Stimulated activated CD4-positive, alpha-beta T cell treated with anti-CD3 and anti-CD28 coated beads, Interleukin-15, amount 100 ng/mL, for 24 hours (primary cell): ENCODE data around the gene MDM2.
"Not testable (repeated sequence)": the region's sequence is repeated elsewhere in the genome, so short reads cannot be mapped to it uniquely, and the experiment has no call there.

Experiments used
- DNase-seq: peaks from one replicate; pipeline ENCODE4 v3.0.0-alpha.2; 2020

MDM2 gene

DNA sequence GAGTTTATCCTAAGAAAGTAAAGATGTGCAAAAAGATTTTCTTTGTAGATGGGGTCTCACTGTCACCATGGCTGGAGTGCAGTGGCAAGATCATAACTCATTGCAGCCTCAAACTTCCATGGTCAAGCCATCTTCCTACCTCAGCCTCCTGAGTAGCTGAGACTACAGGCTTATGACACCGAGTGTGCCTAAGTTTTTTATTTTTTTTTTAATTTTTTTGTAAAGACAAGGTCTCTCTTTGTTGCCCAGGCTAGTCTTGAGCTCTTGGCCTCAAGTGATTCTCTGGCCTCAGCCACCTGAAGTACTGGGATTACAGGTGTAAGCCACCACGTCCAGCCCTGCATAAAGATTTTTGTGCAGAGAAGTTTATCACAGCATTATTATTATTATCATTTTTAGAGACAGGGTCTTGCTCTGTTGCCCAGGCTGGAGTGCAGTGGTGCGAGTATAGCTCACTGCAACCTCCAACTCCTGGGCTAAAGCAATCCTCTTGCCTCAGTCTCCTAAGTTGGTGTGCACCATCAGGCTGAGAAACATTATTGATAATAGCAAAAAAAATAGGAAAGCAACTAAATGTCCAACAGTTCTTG lies 19.3 kb upstream of the MDM2 start:
- no peak for DNase-seq

DNA sequence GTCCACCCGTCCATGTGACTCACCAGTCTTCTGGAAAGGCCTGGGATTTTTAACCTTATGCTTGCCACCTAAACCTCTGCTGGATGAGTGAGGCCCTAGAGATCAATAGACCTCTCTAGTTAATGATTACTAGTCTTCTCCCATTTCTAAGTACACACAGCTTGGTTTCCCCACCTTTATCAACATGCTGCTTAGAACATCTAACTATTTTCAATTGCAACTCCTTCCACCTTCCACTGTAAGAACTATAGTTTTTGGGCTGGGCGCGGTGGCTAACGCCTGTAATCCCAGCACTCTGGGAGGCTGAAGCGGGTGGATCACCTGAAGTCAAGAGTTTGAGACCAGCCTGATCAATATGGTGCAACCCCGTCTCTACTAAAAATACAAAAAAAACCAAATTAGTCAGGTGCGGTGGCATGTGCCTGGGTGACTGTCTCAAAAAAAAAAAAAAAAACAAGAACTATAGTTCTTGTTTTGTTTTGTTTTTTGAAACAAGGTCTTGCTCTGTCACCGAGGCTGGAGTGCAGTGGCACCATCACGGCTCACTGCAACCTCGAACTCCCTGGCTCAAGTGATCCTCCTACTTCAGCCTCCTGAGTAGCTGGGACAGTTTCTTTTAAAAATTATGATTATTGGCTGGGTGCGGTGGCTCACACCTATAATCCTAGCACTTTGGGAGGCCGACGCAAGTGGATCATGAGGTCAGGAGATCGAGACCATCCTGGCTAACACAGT lies 18.7 kb upstream of the MDM2 start:
- DNase-seq: no peak

DNA sequence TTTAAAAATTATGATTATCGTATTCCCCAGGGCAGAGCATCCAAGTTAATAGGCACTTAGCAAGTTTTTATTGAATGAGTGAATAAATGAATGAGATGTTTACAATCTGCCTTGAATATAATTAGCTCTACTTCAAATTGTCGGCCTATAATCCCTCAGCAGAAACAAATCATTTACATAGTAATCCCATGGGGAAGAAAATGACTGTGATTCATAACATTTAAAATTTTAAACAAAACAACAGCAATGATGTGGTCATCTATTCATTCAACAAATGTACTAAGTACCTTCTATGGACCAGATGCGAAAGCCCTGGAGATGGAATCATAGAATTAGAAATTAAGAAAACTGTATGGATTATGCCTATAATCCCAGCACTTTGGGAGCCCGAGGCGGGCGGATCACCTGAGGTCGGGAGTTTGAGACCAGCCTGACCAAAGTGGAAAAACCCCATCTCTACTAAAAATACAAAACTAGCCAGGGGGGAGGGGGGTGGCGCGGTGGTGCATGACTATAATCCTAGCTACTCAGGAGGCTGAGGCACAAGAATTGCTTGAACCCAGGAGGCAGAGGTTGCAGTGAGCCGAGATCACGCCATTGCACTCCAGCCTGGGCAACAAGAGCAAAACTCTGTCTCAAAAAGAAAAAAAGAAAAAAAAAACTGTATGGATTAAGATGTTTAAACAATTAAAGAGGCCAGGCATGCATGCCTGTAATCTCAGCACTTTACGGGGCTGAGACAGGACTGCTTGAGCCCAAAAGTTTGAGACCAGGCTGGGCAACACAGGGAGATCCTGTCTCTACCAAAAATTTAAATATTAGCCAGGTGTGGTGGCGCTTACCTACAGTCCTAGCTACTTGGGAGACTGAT lies 17.7 kb upstream of the MDM2 start:
- DNase-seq: no peak

DNA sequence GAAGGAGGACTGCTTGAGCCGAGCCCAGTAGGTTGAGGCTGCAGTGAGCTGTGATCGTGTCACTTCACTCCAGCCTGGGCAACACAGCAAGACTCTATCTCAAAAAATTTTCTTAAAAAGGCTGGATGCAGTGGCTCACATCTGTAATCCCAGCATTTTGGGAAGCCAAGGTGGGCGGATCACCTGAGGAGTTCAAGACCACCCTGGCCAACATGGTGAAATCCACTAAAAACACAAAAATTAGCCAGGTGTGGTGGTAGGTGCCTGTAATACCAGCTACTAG lies 17.1 kb upstream of the MDM2 start:
- DNase-seq: no peak

GRCh38 chr12:68791897-68792481 lies 16.0 kb upstream of the MDM2 start:
- DNase-seq: no peak

DNA sequence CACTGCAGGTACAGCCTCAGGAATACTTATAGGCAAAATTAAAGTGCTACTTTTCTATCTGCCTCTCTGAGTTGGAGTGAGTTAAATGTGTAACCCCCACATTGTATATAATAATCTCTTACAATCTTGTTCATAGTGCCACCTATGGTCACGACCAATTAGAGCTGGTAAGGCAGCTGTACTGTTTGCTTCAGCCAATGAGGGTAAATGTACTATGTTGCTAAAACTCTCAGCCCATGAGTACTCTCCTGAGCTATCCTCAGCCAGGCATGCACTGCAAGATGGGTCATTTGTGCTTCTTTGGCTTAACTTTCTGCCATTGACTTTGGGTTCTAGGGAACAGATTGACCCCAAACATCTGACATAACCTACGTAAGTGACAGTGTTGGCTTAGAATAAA lies 15.0 kb upstream of the MDM2 start:
- DNase-seq: no peak

GRCh38 chr12:68793436-68793835 lies 14.5 kb upstream of the MDM2 start:
- no peak for DNase-seq

- no peak for DNase-seq
Observed at GRCh38 chr12:68793975-68794652, 13.9 kb upstream of the MDM2 start.

- DNase-seq: no peak
Observed at GRCh38 chr12:68794653-68795251, 13.2 kb upstream of the MDM2 start.

GRCh38 chr12:68796399-68796798 lies 11.6 kb upstream of the MDM2 start:
- DNase-seq: no peak

DNA sequence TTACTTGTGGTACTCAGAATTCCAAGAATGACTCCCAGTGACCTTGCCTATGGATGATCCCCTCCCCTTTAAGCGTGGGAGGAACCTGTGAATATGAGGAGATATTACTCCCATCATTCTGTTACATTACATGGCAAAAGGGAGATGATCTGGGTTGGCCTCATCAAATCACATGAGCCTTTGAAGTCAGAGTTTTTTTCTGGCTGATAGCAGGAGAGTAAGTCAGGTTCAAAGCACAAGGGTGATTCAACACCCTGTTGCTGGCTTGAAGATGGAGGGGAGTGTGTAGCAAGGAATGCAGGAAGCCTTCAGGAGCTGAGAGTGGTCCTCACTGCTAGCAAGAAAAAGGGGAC lies 9.1 kb upstream of the MDM2 start:
- DNase-seq: no peak

- DNase-seq: no peak
Observed at GRCh38 chr12:68800294-68800693, 7.7 kb upstream of the MDM2 start.

GRCh38 chr12:68801124-68801523 lies 6.9 kb upstream of the MDM2 start:
- DNase-seq: not testable (repeated sequence)

DNA sequence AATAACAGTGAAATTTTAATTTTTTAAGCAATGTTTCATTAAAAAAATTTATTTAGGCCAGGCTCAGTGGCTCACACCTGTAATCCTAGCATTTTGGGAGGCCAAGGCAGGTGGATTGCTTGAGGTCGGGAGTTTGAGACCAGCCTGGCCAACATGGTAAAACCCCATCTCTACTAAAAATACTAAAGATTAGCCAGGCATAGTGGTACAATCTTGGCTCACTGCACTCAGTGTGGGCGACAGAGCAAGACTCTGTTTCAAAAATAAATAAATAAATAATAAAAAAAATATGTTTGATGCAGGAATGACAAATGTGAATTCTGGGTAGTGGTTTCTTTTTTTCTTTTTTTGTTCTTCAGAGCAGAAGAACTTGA lies 5.6 kb upstream of the MDM2 start:
- DNase-seq: not testable (repeated sequence)

GRCh38 chr12:68802911-68803651 lies 4.9 kb upstream of the MDM2 start:
- not testable (repeated sequence) for DNase-seq

- DNase-seq: no peak
Observed at GRCh38 chr12:68803948-68804656, 3.9 kb upstream of the MDM2 start.

DNA sequence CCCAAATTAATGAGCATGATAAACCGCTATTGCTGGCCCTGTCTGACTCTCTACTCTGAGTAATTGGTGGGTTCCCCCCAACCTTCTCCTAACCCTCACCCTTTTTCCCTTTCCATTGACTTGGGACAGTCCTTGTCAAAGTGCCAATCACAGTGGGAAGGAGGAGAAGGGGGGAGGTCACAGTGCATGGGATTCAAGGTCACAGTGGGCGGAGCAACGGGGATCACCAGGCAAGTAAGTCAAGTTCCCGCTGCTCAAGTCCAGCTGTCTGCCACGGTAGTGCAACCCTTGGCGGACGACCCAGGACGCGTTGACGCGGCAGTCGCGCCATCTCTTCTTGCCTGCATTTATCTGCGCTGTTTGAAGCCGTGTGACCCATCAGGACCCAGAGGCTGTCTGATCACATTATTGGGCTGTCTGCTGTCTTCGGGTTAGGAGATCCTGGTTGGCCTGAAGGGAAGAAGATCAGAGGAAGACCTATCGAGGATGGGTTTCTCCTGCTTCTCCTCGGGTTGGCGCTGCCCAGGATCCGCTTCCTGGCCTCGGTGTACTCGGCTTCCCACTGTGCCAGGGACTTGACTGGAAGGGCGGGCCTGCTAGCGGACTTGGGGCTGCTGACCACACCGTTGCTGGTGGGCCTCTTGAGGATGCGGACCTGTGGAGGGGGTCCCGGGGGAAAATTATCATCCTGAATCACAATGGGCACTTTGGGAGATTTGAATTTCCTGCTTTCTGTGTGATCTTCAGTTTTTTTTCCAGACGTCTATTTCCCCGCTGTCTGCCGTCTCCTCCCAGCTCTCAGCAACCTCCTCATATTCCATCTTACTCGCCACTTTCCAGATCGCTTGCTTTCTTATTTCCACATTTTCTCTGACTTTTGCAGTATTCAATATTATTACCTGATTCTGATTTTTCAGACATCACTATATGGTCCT lies 3.1 kb upstream of the MDM2 start:
- no peak for DNase-seq

- no peak for DNase-seq
Observed at GRCh38 chr12:68805592-68806120, 2.3 kb upstream of the MDM2 start.

DNA sequence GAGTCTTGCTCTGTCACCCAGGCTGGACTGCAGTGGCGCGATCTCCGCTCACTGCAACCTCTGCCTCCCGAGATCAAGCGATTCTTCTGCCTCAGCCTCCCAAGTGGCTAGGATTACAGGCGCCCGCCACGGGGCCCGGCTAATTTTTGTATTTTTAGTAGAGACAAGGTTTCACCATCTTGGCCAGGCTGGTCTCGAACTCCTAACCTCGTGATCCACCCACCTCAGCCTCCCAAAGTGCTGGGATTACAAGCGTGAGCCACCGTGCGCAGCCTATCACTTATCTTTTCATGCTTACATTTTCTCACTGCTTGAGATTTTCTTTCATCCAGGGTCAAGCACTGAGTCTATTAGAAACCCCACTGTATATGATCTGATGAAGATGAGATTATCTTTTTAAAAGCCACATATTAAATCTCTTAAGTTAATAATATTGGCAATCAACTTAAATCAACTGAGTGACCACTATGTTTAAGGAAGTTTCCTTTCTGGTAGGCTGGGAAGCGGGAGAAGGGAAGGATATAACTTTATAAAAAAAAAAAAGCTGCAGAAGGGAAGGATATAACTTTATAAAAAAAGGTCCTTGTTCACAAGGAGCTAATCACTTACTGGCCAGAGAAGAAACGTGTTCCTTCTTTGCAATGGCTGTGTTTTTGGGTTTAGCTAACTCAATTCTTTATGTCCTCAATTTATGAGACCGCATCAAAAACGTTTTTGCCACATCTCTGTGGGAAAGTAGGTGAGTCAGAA lies 1.3 kb upstream of the MDM2 start:
- no peak for DNase-seq

GRCh38 chr12:68807274-68807575 lies 752 bp upstream of the MDM2 start:
- not testable (repeated sequence) for DNase-seq
